NCI-H128 (cell line): ENCODE results near the gene THSD4.

Source experiments
- DNase-seq: peaks from one replicate; lab custom pipeline; 2025; ENCODE audit not compliant: unreplicated experiment; lab: John Stamatoyannopoulos, UW

The THSD4 gene

DNA sequence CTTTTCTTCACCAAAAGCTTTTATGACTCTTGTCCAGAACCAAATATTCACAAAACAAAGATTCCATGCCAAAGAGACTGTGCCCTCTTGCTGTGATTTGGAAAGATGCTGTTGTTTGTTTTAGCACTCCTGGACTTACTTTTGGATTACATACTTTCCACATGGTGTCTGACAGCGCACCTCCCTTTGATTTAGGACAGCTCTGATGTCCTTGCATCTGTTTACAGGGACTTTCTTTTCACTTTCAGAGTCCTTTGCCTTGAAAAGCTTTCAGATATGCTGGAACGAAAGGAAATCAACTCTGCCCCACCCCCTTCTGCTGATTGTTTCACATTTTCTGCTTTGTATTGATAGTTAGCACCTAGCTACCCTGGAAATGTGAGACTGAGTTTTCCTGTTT is 562.1 kb downstream of the THSD4 start:
- no peak for DNase-seq

DNA sequence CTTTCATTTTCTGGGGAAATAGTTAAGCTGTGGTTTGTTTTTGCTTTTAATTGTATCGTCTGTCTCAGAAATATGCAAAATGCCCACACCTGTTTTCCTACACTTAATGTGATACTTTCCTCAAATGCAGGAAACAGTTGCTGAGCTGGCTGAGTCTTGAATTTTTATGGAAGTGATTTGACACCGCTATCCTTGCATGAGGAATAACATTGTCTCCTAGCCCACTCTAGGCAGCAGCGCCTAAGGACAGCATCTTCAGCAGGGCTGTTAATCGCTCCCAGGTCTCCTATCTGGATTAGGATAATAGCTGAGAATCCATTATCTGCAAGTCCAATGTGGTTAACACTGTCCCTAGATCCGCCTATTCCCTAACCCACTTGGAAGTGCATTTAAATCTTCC is 562.5 kb downstream of the THSD4 start:
- no peak for DNase-seq

DNA sequence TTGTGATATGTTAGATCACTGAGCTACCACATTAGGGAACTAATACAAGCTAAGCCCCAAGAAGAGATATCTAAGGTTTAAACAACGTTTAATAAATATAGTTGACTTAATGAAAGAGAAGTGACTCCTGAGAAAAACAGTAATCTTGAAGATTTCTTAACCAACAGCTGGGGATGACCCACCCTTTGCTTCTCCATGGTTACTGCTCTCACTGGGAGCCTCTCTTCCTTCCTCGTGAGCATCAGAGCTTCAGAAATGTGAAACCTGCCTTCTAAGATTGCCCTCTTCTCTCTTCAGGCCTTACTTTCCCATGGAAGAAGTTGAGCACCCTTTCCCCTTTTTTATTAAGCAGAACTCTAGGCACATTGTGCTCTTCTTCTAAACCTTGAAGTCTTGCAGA is 562.9 kb downstream of the THSD4 start:
- no peak for DNase-seq

DNA sequence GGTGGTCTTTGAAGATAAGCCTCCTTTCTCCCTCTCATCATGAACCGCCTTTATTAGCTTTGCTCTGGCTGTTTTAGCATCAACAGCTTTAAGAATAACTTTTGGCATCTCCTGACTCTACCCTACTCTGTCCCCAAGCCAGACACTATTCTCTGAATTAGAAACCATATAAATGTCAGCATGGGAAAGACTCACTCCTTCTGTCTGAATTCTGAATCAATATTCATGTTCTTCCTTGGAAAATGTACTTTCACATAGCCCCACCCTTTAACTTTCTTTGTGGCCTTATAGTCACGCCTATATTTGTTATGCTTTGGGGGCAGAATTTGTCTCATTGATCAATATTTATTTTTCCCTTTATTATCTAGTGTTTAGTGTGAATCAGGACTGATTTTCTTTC is 563.3 kb downstream of the THSD4 start:
- no peak for DNase-seq

DNA sequence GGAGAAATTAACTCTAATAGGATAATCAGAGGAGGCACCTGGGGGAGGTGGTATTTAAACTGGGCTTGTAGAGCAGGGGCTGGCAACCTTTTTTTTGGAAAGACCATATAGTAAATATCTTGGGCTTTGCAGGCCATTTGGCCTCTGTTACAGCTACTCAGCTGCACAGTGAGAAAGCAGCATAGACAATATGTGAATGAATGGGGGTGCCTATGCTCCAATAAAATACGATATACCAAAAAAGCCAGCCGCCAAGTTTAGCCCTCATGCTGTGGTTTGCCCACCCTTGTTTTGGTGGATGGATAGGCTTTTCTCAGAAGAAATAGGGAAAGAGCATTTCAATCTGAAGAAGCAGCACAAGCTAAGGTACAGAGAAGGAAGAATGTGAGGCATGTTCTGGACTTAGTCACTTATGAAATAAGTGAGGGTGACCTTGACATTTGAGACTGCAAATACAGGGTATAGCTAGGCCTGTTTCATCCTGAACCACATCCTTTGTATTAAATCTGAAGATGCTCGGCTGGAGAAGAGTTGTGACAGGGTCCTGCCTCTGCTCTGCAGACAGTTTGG is 564.0 kb downstream of the THSD4 start:
- DNase-seq = no peak

DNA sequence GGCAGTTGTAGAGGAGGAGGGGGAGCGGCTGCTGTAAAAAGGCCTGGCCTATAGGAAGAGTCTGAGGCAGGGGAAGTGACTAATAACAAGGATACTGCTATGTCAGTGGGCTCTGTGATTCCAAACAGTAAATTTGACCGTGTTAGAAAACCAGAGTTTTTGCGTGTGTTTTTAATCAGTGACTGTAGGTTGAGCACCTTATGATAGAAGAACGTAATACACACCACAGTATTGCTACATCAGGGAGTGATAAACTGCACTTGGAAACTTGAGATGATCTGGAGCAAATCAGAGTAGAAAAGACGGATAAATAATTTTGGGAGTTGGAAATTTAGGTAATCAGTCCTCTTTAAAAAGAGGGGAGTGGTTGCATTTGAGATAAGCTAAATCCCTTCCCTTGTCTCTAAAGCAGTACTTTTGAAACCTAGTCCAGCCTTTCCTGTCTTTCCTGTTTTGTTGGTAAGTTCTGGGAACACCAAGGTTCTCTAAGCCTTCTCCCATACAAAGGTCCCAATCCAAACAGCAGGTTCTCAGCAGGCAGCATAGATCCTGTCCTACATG is 564.6 kb downstream of the THSD4 start:
- no peak for DNase-seq

DNA sequence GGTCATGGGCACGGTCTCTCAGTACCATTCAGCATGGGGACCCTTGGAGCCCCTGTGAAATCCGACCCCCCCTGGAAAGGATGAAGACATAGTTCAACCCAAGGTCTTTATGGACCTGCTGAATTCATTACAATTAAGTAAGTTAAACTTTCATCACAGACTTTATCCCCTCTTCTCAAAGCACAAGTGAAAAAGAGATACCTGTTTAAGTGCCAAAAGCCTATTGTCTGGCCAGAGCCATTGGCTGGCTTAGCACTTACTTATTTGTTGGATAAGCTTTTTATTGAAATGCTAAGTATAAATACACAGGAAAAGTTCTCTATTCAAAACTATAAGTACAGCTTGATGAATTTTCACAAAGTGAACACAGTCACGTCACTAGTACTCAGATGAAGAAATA is 566.7 kb downstream of the THSD4 start:
- DNase-seq = no peak

DNA sequence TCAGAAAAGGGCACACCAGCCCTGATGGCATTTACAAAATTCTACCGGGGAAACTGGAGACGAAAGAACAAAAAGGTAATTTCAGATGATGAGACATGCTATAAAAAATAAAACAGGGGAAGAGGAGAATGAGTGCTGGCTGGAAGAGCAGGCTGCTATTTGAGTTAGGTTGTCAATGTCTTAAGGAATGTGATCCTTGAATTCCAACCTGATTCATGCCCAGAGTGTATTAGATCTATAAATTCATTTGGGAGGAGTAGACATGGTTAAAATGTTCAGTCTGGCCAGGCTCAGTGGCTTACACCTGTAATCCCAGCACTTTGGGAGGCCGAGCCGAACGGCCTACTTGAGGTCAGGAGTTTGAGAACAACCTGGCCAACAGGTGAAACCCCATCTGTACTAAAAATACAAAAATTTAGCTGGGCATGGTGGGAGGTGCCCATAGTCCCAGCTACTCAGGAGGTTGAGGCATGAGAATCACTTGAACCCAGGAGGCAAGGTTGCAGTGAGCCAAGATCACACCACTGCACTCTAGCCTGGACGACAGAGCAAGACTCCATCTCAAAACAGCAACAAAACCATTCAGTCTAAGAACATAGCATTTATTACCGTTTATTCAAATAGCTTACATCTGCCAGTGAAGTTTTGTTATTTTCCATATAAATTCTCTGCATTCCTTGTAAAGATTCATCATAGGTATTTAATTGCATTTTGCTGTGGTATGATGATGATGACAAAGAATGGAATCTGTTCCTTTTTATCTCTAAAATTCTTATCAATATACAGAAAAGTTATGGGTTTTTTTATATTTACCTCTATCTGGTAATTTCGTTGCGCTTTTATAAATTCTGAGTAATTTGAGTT is 568.4 kb downstream of the THSD4 start:
- no peak for DNase-seq

DNA sequence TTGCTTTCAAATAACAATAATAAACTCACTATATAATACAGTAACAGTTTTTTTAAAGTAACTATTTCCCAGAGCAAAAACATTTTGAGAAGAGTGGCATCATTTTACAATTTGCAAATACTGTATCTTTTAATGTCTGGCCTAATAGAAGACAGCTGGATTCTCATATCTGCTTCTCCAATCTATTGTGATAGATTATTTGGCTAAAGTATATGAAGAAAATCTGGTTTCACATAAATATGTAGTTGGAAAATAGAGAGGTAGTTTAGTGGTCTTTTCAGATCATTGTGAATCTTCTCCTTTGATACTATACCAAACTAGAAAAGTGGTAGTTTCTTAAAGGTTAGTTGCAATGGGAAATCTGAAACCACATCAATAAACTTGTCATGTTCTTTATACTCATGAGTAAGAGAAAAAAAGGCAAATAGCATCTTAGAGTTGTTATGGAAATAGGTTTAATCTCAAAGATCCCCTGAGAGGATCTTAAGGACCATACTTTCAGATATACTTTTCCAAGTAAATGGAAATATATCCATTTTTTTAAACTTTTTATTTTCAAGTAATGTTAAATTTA is 570.2 kb downstream of the THSD4 start:
- no peak for DNase-seq

DNA sequence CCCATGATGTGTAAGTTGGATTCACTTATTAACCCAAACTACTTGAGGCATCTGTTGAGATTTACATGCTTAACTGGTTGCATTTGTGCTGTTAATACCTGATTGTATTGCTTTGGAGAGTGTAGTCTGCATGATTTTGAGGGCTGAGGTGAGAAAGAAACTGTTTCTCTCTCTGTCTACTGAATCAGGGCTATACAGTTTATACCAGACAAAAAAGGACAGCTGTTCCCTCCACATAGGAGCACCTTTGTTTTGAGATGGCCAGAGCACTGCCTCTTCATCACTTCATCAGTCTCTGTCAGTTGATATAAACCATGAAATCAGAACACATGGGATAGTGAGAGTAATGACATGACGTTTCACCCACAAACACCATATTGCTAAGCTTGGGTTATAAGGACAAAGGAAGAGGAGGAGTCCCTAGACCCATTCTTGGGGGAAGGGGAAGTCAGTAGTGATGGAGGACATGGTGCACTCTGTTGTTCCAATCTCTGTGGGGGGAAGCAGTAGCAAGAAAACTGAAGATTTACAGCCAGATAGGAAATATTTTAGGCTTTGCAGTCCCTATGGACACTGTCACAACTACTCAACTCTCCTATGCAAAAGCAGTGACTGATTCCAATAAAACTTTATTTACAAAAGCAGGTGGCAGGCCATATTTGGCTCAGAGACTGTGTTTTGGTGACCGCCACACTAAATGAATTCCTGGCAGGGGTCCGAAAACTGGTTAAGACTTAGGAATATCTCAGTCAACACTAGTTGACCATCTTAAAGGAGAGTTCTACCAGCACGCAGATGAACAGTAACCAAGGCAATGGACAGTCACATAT is 571.2 kb downstream of the THSD4 start:
- no peak for DNase-seq

DNA sequence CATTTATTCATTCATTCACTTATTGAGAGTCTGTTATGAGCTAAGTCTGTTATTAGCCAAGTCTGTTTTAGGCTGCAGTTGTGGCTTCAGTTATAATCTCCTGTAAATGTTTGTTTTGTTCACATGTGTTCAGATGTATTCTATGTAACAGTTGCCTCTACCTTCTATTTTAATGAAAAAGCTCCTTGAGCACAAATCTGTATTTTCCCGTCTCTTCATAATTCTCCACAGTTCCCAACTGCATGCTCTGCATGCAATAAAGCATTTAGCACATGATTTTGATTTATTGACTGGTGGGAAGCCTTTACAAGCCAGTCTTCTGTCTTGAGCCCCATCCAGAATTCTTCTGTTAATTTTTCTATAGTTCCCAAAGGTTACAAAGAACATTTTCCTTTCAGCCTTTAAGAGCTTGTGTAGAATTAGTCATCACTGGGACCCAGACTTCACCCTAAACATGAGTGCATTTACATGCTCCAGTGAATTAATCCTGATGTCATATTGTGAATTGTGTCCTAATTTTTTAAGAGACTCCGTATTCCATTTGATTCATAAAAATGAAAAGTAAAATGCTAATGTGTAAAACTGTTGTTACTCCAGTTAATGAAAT is 572.7 kb downstream of the THSD4 start:
- DNase-seq = no peak

DNA sequence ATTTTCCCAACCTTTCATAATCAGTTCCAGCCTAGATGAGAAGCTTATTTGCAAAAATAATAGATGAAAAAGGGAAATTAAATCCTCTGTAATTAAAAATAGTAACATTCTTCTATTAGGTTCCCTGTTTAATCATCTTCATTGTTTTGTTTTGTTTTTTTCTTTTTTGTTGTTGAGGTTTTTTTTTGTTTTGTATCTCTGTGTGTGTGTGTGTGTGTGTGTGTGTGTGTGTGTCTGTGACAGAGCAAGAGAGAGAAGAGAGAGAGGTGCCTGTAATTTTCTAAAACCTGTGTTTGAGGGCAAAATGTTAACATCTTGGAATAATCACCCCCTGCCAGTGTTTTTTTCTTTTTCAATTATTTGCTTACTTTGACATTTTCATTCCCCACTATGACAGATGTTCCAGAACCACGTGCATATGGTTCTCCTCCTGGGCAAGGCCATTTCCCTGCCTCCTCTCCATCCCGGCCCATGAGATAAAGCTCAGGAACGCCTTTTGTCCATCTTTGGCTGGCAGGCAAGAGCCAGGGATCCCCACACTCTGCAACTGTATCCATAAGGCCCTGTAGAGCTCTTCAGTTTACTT is 573.3 kb downstream of the THSD4 start:
- DNase-seq = no peak

DNA sequence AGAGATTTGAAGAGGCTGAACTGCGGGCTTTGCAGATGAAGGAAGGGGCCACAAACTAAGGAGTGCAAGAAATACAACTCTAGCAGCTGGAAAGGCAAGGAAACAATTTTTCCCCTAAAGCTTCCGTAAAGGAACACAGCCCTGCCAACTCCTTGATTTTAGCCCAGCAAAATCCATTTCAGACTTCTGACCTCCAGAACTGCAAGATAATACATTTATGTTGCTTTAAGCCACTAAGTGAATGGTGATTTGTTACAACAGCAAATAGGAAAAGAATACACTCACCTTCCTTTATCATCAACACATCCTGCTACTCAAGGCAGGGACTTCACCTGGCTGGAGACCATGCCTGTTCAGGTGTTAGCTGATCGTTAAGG is 575.8 kb downstream of the THSD4 start:
- no peak for DNase-seq

DNA sequence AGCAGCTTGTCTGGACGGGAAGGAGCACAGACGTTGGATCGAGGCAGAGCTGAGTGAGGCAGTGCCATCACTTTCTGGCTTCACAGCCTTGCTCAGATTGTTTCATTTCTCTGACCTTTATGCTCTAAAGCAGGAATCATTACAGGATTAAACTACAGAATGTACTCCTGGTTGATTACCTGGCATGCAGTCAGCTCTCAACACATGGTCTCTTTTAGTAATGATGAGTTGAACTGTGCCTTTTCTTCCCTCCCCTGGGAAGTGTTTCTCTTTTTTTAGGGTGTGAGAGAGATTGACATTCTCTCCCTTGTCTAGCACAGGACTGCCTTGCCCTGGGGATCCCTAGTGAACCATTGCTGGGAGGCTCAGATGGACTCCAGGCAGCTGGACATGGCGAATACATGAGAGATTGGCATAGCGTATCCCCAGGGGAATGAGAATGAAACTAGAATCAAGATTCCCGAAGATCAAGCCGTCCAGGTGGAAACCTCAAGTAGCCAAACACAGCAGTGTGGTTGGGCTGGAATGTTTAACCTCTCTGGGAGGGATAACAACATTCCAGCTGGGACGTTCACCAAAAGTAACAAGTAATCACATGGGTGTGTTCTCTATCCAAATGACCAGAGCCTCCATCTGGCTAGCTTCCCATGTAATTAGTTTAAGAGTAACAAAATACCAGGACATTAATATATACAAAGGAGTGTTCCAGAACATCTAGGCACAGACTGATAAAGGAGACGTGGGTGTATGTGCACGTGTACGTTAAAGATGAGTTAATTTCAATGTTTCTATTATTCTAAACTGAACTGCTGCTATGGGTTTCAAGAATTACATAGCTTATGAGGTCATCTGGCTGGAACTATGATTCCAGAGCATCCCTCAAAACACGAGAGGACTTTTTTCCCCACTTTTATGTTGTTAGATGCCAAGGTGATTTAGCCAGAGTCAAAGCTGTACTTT is 576.5 kb downstream of the THSD4 start:
- DNase-seq = no peak

DNA sequence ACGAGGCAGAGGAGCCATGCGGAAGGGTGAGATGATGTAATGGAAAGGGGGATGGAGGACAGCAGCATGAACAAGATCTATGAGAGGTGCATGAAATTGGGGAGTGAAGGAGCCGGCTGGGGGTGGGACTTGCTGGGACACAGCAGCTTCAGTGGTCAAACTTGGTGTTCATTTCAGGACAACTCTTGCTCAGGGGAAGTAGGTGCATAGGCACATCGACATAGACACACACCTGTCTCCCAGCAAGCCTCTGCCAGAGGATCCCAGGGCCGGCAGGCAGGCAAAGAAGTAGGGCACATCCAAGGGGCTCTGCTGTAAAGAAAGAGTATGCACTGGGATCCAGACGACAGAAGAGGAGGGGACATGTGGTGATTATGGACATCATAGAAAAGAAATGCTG is 582.0 kb downstream of the THSD4 start:
- DNase-seq = no peak

DNA sequence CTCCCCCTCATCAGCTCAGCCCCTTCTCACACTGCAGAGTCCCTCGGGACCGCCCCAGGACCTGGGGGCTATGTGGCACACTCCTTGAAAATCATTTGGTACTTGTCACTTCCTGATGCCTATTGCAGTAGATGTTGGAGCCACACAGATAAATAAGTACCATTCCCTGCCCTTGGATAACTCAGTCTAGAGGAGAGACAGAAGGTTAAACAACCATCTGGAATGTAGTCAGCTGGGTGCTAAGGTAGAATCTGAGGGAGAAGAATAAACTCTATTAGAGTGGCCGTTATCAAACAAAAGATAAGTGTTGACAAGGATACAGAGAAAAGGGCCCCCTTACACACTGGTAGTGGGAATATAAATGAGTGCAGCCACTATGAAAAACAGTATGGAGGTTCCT is 582.8 kb downstream of the THSD4 start:
- no peak for DNase-seq

DNA sequence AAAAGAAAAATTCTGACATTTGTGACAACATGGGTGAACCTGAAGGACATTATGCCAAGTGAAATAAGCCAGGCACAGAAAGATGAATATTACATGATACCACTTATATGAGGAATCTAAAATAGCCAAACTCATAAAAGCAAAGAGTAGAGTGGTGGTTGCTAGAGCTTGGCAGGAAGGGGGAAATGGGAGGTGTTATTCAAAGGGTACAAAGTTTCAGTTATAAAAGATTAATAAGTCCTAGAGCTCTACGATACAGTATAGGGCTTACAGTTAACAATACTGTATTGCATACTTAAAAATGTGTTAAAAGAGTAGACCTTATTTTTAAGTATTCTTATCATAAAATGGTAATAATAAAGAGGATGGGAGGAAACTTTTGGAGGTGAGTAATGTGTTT is 583.5 kb downstream of the THSD4 start:
- no peak for DNase-seq

DNA sequence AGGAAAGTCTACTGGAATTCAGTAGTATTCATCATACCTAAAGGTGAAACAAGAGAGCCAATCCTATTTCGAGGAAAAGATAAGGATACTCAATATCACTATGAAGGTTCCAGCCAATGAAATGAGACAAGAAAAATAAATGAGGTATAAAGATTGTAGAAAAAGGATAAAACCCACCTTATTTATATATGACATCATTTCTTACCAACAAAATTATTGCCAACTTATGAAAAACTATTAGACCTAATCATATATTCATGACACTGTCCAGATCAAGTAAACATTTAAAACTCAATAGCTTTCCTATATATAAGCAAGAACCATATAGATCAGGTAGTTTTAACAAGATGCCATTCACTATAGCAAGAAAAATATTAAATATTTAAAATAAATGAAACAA is 584.7 kb downstream of the THSD4 start:
- no peak for DNase-seq

DNA sequence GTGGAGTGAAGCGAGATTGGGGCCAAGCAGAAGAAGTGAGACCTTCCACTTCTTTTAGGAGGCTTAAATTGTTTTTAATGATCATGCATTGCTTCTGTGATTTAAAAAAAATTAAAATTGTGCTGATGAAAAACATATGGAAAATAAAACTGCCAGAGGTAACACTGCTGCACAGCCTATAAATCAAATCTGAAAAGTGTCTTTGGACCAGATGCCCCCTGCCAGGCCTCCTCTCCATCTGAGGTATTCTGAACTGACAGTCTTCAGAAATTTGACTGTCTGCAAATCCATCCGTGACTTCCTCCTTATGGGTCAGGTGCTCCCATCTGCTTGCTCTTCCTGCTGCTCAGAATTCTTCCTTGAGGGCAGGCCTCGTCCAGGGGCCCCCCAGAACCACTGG is 586.5 kb downstream of the THSD4 start:
- DNase-seq = no peak
